Endothelial cell of umbilical vein (primary cell): ENCODE data around the gene PDGFA.

Source experiments
- CTCF ChIP-seq, 2 donors: IDR thresholded peaks; 1 replicate in 1 of 2; 2 replicates in 1 of 2; pipeline ENCODE4 v1.5.1; 2011; ENCODE audit warnings: low read length in 2 of 2, mild to moderate bottlenecking in 2 of 2, moderate library complexity in 2 of 2, control low read depth in 1 of 2, inconsistent platforms in 1 of 2, low read depth in 1 of 2; ENCODE audit not compliant: insufficient read depth in 1 of 2; ENCODE audit errors: extremely low read depth in 1 of 2
- EZH2 ChIP-seq: IDR thresholded peaks from 2 replicates; pipeline ENCODE4 v1.6.1; 2012; ENCODE audit warnings: borderline replicate concordance, low read depth, mild to moderate bottlenecking, moderate library complexity, low read length, inconsistent platforms; ENCODE audit not compliant: severe bottlenecking
- FOS ChIP-seq: IDR thresholded peaks from 2 replicates; pipeline ENCODE4 v1.6.1; 2011; ENCODE audit warnings: mild to moderate bottlenecking, low read length, moderate library complexity, borderline replicate concordance; ENCODE audit not compliant: insufficient read depth
- JUN ChIP-seq: IDR thresholded peaks from 2 replicates; pipeline ENCODE4 v1.6.1; 2011; ENCODE audit warnings: borderline replicate concordance, low read depth; ENCODE audit not compliant: insufficient read length, insufficient read depth
- MAX ChIP-seq: IDR thresholded peaks from 2 replicates; pipeline ENCODE4 v1.6.1; 2011; ENCODE audit not compliant: insufficient read depth, insufficient read length
- MYC ChIP-seq: IDR thresholded peaks from one replicate; pipeline ENCODE4 v1.6.1; 2011; ENCODE audit warnings: mild to moderate bottlenecking, low read depth, low read length
- POLR2A ChIP-seq: IDR thresholded peaks from 2 replicates; pipeline ENCODE4 v1.6.1; 2012; ENCODE audit warnings: low read depth, mild to moderate bottlenecking, control low read depth, low read length
- POLR2AphosphoS5 ChIP-seq: IDR thresholded peaks from 2 replicates; pipeline ENCODE4 v1.6.1; 2012; ENCODE audit warnings: low read depth, mild to moderate bottlenecking, control low read depth, low read length, moderate library complexity; ENCODE audit not compliant: insufficient read depth

GRCh38 chr7:455110-455928 lies 64.3 kb downstream of the PDGFA start:
- no peak for TF ChIP-seq CTCF (IDR thresholded peaks at IDR 0.05; ENCODE audit: extremely low read depth in 1 of 2, insufficient read depth in 1 of 2, low read depth in 1 of 2, low read length in 2 of 2)
- TF ChIP-seq FOS: no peak
- no peak for TF ChIP-seq POLR2A
- no peak for TF ChIP-seq EZH2
- TF ChIP-seq MYC: no peak
- TF ChIP-seq MAX: no peak
- TF ChIP-seq JUN: no peak
- peak; percentile 33 for TF ChIP-seq POLR2AphosphoS5
